ENCODE results near the gene GORAB.

GORAB gene

DNA sequence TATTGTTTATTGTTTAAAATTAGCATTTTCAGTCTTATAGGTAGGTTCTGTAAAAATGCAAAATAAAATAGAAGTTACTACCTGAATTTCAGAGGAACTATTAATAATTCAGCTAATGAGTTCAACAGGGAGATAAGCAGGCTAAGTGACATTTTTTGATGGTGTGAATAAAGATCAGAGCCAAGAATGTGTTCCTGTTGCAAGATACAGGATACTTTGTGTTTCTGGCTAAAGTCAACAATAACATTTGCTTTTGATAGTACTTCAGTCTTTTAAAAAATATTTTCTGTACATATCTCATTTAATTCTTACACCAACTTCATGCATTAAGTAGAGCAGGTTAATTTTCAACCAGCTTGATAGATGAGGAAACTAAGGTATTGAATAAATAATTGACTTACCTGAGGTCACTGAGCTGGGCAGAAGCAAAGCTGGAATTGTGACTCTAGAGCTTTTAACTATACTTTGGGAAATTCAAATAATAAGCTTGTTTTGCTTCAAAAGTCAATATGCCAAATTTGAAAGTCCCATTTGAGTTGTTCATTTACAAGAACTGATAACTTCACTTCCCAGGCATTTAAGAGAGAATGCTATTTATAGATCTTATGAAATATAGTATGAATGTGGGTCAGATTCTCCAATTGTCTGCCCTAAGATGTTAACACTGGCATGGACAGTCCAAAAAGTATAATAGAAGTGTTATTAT, 6.0 kb downstream of the GORAB start:
- DNase-seq (ENCODE audit: low read depth in 2 of 3, low spot score in 2 of 3), result no peak

DNA sequence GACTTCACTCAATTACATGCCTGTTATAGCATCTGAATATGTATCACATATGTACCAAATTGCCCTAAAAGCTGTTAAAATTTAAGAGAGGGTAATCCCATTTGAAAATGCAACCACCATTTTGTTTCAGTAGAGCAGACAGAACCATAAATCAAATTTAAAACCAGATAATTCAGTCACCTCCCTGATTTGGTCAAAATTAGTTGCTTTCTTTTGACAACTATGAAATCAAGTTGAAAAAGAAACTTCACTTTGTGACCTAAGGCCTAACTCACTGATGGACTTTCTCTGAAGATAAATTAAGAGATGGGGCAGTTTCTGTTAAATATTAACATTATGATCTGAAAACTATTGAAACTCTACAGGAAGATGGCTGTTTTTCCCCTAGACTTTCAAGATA, 6.7 kb downstream of the GORAB start:
- no peak for DNase-seq (ENCODE audit: low read depth in 2 of 3, low spot score in 2 of 3)

DNA sequence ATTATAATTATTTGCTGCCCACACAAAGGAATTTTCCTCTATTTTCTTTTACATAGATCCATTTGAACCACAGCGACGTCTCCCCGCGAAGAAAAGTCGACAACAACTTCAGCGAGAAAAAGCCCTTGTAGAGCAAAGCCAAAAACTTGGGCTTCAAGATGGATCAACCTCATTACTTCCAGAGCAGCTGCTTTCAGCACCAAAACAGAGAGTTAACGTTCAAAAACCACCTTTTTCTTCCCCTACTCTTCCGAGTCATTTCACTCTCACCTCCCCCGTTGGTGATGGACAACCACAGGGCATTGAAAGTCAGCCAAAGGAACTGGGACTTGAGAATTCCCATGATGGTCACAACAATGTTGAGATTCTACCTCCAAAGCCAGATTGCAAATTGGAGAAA, 7.2 kb downstream of the GORAB start:
- no peak for DNase-seq (ENCODE audit: low read depth in 2 of 3, low spot score in 2 of 3)

GRCh38 chr1:170544624-170545023, 12.7 kb downstream of the GORAB start:
- DNase-seq (ENCODE audit: low read depth in 2 of 3, low spot score in 2 of 3), result no peak

DNA sequence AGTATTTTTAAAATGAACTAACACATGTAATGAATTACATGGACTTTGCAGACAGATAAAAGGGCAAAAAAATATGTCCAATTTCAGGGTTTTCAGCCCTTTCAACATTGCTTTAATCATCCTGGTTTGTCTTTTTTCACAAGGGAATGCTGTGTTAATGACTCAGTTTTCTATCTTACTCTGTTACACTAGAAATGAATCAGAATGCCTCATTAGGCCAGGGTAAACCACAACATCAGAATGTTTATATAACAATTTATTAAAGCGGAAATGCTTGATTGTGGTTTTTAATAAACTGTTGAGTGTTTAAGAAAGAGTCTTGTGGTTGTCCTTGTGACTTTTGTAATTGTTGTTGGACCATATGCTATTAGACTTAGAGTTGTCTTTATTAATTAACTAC, 13.5 kb downstream of the GORAB start:
- DNase-seq (ENCODE audit: low read depth in 2 of 3, low spot score in 2 of 3), result no peak

- no peak for DNase-seq (ENCODE audit: low read depth in 2 of 3, low spot score in 2 of 3)
Measured at GRCh38 chr1:170547255-170547654, 15.3 kb downstream of the GORAB start.

- no peak for DNase-seq (ENCODE audit: low read depth in 2 of 3, low spot score in 2 of 3)
Measured at GRCh38 chr1:170548497-170548896, 16.5 kb downstream of the GORAB start.

GRCh38 chr1:170555370-170555769, 23.4 kb downstream of the GORAB start:
- no peak for DNase-seq (ENCODE audit: low read depth in 2 of 3, low spot score in 2 of 3)

DNA sequence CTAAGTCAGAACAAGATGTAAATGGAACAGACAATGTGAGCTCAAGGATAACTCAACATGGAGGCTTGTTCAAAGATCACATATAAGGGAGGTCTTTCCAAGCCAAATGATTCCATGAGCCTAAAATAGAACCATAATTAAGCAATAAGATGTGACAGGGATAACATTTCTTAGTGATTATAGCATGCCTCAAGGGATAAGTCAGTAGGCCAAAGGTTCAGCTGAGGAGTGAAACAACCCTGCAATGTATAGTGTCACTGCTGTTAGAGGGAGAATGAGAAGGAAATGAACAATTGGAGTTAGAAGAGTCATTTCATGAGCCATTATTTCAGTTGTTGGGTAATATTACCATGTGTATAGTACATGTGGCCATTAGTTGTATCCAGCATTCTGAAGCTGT, 25.0 kb downstream of the GORAB start:
- DNase-seq (ENCODE audit: low read depth in 2 of 3, low spot score in 2 of 3), result no peak

GRCh38 chr1:170558731-170559130, 26.8 kb downstream of the GORAB start:
- DNase-seq (ENCODE audit: low read depth in 2 of 3, low spot score in 2 of 3), result no peak

DNA sequence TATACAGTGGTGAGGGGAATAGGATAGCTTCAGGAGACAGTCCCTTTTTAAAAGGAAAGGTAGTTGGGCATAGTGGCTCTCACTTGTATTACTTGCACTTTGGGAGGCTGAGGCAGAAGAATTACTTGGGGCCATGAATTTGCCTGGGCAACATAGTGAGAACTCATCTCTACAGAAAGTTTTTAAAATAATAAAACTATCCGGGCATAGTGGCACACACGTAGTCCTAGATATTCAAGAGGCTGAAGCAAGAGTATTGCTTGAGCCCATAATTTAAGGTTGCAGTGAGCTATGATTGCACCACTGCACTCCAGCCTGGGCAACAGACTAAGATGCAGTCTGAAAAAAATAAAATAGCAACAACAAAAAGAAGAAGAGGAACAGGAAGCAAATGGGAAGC, 27.2 kb downstream of the GORAB start:
- no peak for DNase-seq (ENCODE audit: low read depth in 2 of 3, low spot score in 2 of 3)

DNA sequence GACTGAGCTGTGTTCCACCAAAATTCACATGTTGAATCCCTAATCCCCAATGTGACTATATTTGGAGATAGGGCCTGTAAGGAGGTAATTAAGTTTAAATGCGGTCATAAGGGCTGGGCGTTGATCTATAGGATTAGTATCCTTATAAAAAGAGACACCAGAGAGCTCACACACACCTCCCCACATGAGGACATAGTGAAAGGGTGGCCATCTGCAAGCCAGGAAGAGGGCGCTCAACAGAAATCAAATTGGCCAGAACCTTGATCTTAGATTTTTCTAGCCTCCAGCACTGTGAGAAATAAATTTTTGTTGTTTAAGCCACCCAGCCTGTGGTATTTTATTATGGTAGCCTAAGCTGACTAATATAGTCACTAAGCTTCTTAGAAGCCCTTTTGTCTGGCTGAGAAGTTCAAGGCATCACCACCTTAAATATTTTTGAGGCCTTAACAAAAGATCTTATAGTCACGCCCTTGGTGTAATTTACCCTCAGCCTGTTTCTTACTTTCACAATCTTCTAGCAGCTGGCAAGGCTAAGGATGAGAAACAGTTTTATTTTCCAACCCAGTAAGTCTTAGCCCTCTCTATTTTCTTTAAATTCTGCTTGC, 28.8 kb downstream of the GORAB start:
- no peak for DNase-seq (ENCODE audit: low read depth in 2 of 3, low spot score in 2 of 3)

- no peak for DNase-seq (ENCODE audit: low read depth in 2 of 3, low spot score in 2 of 3)
Measured at GRCh38 chr1:170562646-170563338, 30.8 kb downstream of the GORAB start.

DNA sequence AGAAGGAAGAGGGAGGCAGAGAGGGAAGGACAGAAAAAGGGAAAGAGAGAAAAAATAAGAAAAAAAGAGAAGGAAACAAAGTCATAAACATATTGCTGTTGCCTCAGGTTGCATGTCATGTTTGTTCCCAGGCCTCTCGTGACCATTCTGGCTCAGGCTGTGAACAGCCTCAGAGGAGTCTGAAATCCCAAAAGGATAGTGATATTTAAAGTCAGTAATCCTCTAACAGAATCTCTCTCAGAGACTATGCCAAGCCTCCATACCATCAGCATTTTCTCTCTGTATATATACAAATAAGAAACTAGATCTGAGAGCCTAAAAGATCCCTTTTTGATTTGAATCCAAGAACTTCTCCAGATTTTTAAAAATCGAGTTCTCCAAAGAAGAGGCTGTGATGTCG, 35.2 kb downstream of the GORAB start:
- DNase-seq (ENCODE audit: low read depth in 2 of 3, low spot score in 2 of 3), result no peak

GRCh38 chr1:170568197-170568596, 36.2 kb downstream of the GORAB start:
- no peak for DNase-seq (ENCODE audit: low read depth in 2 of 3, low spot score in 2 of 3)

GRCh38 chr1:170576980-170577379, 45.0 kb downstream of the GORAB start:
- DNase-seq (ENCODE audit: low read depth in 2 of 3, low spot score in 2 of 3), result no peak

- DNase-seq (ENCODE audit: low read depth in 2 of 3, low spot score in 2 of 3), result no peak
Measured at GRCh38 chr1:170578359-170578758, 46.4 kb downstream of the GORAB start.

- no peak for DNase-seq (ENCODE audit: low read depth in 2 of 3, low spot score in 2 of 3)
Measured at GRCh38 chr1:170580636-170581440, 48.9 kb downstream of the GORAB start.

GRCh38 chr1:170583186-170583585, 51.2 kb downstream of the GORAB start:
- DNase-seq (ENCODE audit: low read depth in 2 of 3, low spot score in 2 of 3), result no peak

GRCh38 chr1:170586321-170587252, 54.6 kb downstream of the GORAB start:
- no peak for DNase-seq (ENCODE audit: low read depth in 2 of 3, low spot score in 2 of 3)

- no peak for DNase-seq (ENCODE audit: low read depth in 2 of 3, low spot score in 2 of 3)
Measured at GRCh38 chr1:170587253-170587593, 55.3 kb downstream of the GORAB start.

Measured in activated CD8-positive, alpha-beta memory T cell treated with anti-CD3 and anti-CD28 coated beads for 48 hours (primary cell).